GM12801 (cell line): ENCODE results near the gene SUSD6.

Experiments used
- CTCF ChIP-seq: IDR thresholded peaks from one replicate; pipeline ENCODE4 v1.5.1; 2011; ENCODE audit warnings: control low read depth; ENCODE audit not compliant: insufficient read length; ENCODE audit errors: extremely low read depth

SUSD6 gene

GRCh38 chr14:69750495-69750894 lies 139.1 kb downstream of the SUSD6 start:
- TF ChIP-seq CTCF: no peak

DNA sequence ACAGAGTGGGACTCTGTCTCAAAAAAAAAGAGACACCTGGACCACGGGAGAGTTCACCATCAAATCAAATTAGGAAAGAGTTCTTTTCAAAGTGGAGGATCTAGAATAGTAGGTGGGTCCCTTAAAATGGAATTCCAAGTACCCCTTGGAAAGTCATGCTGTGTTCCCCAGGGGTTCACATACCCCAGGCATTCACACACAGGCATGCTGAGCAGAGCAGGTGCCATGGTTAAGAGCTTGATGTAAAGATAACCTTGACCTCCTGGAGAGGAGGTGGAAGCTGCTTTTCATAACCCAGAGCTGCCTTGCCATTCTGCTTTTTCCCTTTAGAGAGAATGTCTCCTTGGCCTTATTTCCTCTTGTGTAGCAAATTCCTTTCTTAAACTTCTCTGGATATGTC lies 141.4 kb downstream of the SUSD6 start:
- TF ChIP-seq CTCF: no peak

GRCh38 chr14:69753860-69754259 lies 142.5 kb downstream of the SUSD6 start:
- no peak for TF ChIP-seq CTCF

DNA sequence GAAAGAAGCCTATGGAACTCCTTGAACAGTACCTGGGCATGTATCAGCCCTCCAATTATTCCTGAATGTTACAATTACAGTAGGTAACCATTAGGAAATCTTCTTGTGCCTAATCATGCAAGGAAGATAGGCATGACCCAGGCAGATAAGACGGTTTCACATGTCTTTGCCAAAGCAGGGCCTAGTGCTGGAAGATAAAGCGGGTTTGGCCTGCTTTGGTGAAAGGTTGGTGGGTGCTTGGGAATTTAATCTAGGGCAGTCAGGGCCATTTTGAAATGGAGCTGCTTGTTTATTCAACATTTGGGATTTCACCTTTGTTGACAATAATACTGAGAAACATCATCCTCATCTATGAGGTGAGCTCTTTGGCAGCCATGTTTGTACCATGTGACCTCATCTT lies 143.1 kb downstream of the SUSD6 start:
- TF ChIP-seq CTCF: no peak

DNA sequence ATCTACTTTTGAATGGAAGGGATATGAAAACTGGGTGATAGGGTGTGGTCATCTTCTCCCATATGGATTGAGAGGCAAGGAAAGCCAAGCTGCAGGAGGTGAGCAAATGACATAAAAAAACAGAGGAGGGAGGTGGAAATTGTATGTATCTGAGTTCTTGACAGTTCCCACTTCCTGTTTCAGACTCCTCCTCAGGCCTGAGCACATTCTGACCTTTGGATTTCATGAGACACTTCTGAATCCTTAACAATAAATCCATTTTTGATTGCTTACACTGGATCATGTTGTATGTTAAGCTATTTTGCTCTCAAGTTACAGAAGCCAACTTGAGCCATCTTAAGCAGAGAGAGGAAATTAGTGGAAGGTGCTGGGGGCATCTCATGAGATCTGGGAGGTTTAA lies 143.9 kb downstream of the SUSD6 start:
- no peak for TF ChIP-seq CTCF

- no peak for TF ChIP-seq CTCF
Observed at GRCh38 chr14:69755784-69756183, 144.4 kb downstream of the SUSD6 start.

GRCh38 chr14:69756298-69756697 lies 144.9 kb downstream of the SUSD6 start:
- TF ChIP-seq CTCF: no peak

- TF ChIP-seq CTCF: no peak
Observed at GRCh38 chr14:69760810-69761209, 149.4 kb downstream of the SUSD6 start.
